ENCODE results near the gene CFAP77.

Gene CFAP77

GRCh38 chr9:132597073-132597775 lies 187.2 kb downstream of the CFAP77 start:
- no peak for DNase-seq (ENCODE audit: low read depth)

- DNase-seq (ENCODE audit: low read depth) = no peak
Measured at GRCh38 chr9:132600326-132600984, 190.4 kb downstream of the CFAP77 start.

- DNase-seq (ENCODE audit: low read depth) = no peak
Measured at GRCh38 chr9:132602207-132602606, 192.2 kb downstream of the CFAP77 start.

- no peak for DNase-seq (ENCODE audit: low read depth)
Measured at GRCh38 chr9:132605387-132605786, 195.4 kb downstream of the CFAP77 start.

- DNase-seq (ENCODE audit: low read depth) = no peak
Measured at GRCh38 chr9:132606066-132606465, 196.1 kb downstream of the CFAP77 start.

- DNase-seq (ENCODE audit: low read depth) = no peak
Measured at GRCh38 chr9:132609184-132609583, 199.2 kb downstream of the CFAP77 start.

- no peak for DNase-seq (ENCODE audit: low read depth)
Measured at GRCh38 chr9:132609829-132610228, 199.8 kb downstream of the CFAP77 start.

GRCh38 chr9:132610661-132611060 lies 200.7 kb downstream of the CFAP77 start:
- DNase-seq (ENCODE audit: low read depth) = no peak

- DNase-seq (ENCODE audit: low read depth) = no peak
Measured at GRCh38 chr9:132614324-132614723, 204.3 kb downstream of the CFAP77 start.

- no peak for DNase-seq (ENCODE audit: low read depth)
Measured at GRCh38 chr9:132615774-132616173, 205.8 kb downstream of the CFAP77 start.

- DNase-seq (ENCODE audit: low read depth) = no peak
Measured at GRCh38 chr9:132616725-132617124, 206.7 kb downstream of the CFAP77 start.

GRCh38 chr9:132622159-132622558 lies 212.1 kb downstream of the CFAP77 start:
- no peak for DNase-seq (ENCODE audit: low read depth)

Measured in activated T-cell treated with anti-CD3 and anti-CD28 coated beads for 48 hours (primary cell).